ENCODE results near the gene ESX1. TPM values are rescaled to one million over a fixed set of nuclear protein-coding genes. Genes with fewer than 3 reads are reported as not detected.
A peak's percentile ranks its signal among the peaks of the same experiment; 100 is the strongest.

Gene ESX1
- total RNA-seq, 4 donors from 2014 or later = not detected

- Histone ChIP-seq H3K27ac (no peak overlapping the region), H3K27me3 (no peaks in the 10 kb centered on the region)
- no peak for TF ChIP-seq POLR2A (IDR thresholded peaks at IDR 0.05)
- TF ChIP-seq, protein P1, sequence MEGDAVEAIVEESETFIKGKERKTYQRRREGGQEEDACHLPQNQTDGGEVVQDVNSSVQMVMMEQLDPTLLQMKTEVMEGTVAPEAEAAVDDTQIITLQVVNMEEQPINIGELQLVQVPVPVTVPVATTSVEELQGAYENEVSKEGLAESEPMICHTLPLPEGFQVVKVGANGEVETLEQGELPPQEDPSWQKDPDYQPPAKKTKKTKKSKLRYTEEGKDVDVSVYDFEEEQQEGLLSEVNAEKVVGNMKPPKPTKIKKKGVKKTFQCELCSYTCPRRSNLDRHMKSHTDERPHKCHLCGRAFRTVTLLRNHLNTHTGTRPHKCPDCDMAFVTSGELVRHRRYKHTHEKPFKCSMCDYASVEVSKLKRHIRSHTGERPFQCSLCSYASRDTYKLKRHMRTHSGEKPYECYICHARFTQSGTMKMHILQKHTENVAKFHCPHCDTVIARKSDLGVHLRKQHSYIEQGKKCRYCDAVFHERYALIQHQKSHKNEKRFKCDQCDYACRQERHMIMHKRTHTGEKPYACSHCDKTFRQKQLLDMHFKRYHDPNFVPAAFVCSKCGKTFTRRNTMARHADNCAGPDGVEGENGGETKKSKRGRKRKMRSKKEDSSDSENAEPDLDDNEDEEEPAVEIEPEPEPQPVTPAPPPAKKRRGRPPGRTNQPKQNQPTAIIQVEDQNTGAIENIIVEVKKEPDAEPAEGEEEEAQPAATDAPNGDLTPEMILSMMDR (IDR thresholded peaks at IDR 0.05) = no peak
Measured at GRCh38 chrX:104282166-104282725, 27.5 kb upstream of the ESX1 start.

DNA sequence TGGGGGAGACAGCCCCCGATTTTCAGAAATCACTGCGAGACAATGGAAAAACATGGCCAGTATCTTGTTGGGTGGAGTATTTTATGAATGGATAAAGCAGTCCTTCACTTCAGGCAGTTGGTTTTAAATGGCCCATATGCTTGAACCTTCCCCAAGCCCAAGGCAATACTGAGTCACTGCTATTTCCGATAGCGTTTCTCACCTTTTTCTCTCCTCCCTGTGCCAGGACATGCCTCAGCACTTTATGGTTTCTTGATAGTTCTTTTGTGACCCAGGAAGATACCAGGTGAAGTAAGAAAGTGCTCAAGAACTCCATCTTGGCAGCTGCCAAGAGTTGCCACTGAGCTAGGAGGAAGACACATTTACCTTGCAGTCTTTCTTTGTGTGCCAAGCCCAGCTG is 26.8 kb upstream of the ESX1 start:
- no peaks in the 10 kb centered on the region for H3K4me1 ChIP-seq
- no peak overlapping the region for H3K27ac ChIP-seq
- H3K36me3 ChIP-seq = no peaks in the 10 kb centered on the region
- no peak overlapping the region for H3K4me3 ChIP-seq
- H3K9me3 ChIP-seq = no peaks in the 10 kb centered on the region
- DNase-seq = no peak
- no peaks in the 10 kb centered on the region for H3K27me3 ChIP-seq
- TF ChIP-seq POLR2A (IDR thresholded peaks at IDR 0.05) = no peak
- TF ChIP-seq, protein P1 (IDR thresholded peaks at IDR 0.05) = no peak

More at GRCh38 chrX:104282166-104282725, 27.5 kb upstream of the ESX1 start:
- Histone ChIP-seq H3K36me3 (no peaks in the 10 kb centered on the region), H3K4me3 (no peak overlapping the region), H3K9me3 (no peaks in the 10 kb centered on the region), H3K4me1 (no peaks in the 10 kb centered on the region)
- no peak for DNase-seq

DNA sequence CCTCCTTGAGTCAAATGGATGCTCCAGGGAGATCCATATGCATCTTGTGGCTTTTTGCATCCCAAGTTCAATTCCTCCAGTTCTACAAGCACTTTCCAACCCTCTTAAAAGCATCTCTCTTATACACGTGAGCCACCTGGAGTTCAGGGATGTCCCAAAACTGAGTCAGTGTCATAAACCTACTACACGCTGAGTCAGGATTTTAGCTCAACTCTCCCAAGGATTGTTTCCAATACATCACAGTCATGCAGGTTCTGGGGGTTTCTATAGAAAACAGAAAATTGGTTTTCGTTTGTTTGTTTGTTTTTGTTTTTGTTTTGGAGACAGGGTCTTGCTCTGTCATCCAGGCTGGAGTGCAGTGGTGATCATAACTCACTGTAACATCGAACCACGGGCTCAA is 25.9 kb upstream of the ESX1 start:
- H3K27me3 ChIP-seq = no peaks in the 10 kb centered on the region
- H3K4me1 ChIP-seq = no peaks in the 10 kb centered on the region
- DNase-seq = no peak
- TF ChIP-seq, protein P1 (IDR thresholded peaks at IDR 0.05) = no peak
- TF ChIP-seq POLR2A (IDR thresholded peaks at IDR 0.05) = no peak
- H3K36me3 ChIP-seq = no peaks in the 10 kb centered on the region
- H3K9me3 ChIP-seq = no peaks in the 10 kb centered on the region
- H3K27ac ChIP-seq = no peak overlapping the region
- H3K4me3 ChIP-seq = no peak overlapping the region

GRCh38 chrX:104270916-104271512 is 16.3 kb upstream of the ESX1 start:
- H3K36me3 ChIP-seq = no peaks in the 10 kb centered on the region
- H3K4me1 ChIP-seq = no peaks in the 10 kb centered on the region
- peak overlapping the region in 1 of 4 donors; percentile 2 for H3K4me3 ChIP-seq
- H3K9me3 ChIP-seq = no peaks in the 10 kb centered on the region
- no peak for TF ChIP-seq POLR2A (IDR thresholded peaks at IDR 0.05)
- TF ChIP-seq, protein P1 (IDR thresholded peaks at IDR 0.05) = peak in 4 of 6 experiments; percentile 28 to 48 (median 40)
- no peaks in the 10 kb centered on the region for H3K27me3 ChIP-seq
- DNase-seq = peak in 1 of 3 donors; percentile 56
- no peak overlapping the region for H3K27ac ChIP-seq

DNA sequence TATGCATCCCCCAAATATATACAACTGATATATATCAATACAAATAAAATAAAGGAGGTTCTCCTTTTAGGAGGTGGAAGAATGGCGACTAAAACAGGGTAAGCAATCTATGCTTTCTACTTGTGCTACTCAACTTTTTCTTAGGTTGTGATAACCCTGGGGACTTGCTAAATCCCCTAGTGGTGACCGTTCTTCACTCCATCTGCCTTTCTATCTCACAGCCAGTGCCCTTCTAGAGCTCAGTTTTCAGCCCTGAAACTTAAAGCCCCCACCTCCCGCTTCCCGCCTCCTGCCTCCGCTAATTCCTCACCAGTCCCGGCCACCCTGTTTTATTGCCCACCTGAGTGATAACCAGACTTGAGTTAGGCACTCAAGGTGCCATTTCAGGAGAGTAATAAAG is 15.5 kb upstream of the ESX1 start:
- Histone ChIP-seq H3K4me3 (no peak overlapping the region), H3K4me1 (no peaks in the 10 kb centered on the region), H3K9me3 (no peaks in the 10 kb centered on the region), H3K27ac (no peak overlapping the region), H3K36me3 (no peaks in the 10 kb centered on the region), H3K27me3 (no peaks in the 10 kb centered on the region)
- TF ChIP-seq POLR2A (IDR thresholded peaks at IDR 0.05) = no peak
- TF ChIP-seq, protein P1 (IDR thresholded peaks at IDR 0.05) = no peak
- DNase-seq = no peak

Data from Peyer's patch (tissue), 4 donors.